GM19099 (cell line): ENCODE data around the gene SELENOT.

Source experiments
- POLR2A ChIP-seq: IDR thresholded peaks from 3 replicates; pipeline ENCODE4 v1.6.1; 2011; ENCODE audit warnings: low read depth; ENCODE audit not compliant: insufficient read length; ENCODE audit errors: extremely low read depth

SELENOT gene

GRCh38 chr3:150626148-150626930, 23.2 kb downstream of the SELENOT start:
- TF ChIP-seq POLR2A: no peak

- TF ChIP-seq POLR2A: no peak
These were observed 24.4 kb downstream of the SELENOT start for GRCh38 chr3:150627557-150627956.

GRCh38 chr3:150631515-150632221, 28.5 kb downstream of the SELENOT start:
- no peak for TF ChIP-seq POLR2A

- TF ChIP-seq POLR2A: no peak
These were observed 32.0 kb downstream of the SELENOT start for GRCh38 chr3:150635076-150635475.

- TF ChIP-seq POLR2A: no peak
These were observed 32.4 kb downstream of the SELENOT start for GRCh38 chr3:150635526-150635925.

GRCh38 chr3:150636258-150636657, 33.1 kb downstream of the SELENOT start:
- TF ChIP-seq POLR2A: no peak

- no peak for TF ChIP-seq POLR2A
These were observed 36.1 kb downstream of the SELENOT start for GRCh38 chr3:150639262-150639661.

GRCh38 chr3:150640256-150640655, 37.1 kb downstream of the SELENOT start:
- TF ChIP-seq POLR2A: no peak

- TF ChIP-seq POLR2A: no peak
These were observed 50.0 kb downstream of the SELENOT start for GRCh38 chr3:150653110-150653561.

GRCh38 chr3:150656316-150656715, 53.2 kb downstream of the SELENOT start:
- no peak for TF ChIP-seq POLR2A

- no peak for TF ChIP-seq POLR2A
These were observed 59.5 kb downstream of the SELENOT start for GRCh38 chr3:150662410-150663200.

GRCh38 chr3:150663461-150663860, 60.3 kb downstream of the SELENOT start:
- no peak for TF ChIP-seq POLR2A

GRCh38 chr3:150666167-150666566, 63.0 kb downstream of the SELENOT start:
- TF ChIP-seq POLR2A: no peak

- TF ChIP-seq POLR2A: no peak
These were observed 70.8 kb downstream of the SELENOT start for GRCh38 chr3:150673966-150674365.

- TF ChIP-seq POLR2A: no peak
These were observed 72.5 kb downstream of the SELENOT start for GRCh38 chr3:150675587-150675986.
